Measurements from ENCODE around the gene CBLL2. TPM values are rescaled to one million over a fixed set of nuclear protein-coding genes. Genes with fewer than 3 reads are reported as not detected.

The CBLL2 gene, protein sequence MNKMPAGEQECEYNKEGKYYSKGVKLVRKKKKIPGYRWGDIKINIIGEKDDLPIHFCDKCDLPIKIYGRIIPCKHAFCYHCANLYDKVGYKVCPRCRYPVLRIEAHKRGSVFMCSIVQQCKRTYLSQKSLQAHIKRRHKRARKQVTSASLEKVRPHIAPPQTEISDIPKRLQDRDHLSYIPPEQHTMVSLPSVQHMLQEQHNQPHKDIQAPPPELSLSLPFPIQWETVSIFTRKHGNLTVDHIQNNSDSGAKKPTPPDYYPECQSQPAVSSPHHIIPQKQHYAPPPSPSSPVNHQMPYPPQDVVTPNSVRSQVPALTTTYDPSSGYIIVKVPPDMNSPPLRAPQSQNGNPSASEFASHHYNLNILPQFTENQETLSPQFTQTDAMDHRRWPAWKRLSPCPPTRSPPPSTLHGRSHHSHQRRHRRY
- polyA plus RNA-seq (2013): not detected

DNA sequence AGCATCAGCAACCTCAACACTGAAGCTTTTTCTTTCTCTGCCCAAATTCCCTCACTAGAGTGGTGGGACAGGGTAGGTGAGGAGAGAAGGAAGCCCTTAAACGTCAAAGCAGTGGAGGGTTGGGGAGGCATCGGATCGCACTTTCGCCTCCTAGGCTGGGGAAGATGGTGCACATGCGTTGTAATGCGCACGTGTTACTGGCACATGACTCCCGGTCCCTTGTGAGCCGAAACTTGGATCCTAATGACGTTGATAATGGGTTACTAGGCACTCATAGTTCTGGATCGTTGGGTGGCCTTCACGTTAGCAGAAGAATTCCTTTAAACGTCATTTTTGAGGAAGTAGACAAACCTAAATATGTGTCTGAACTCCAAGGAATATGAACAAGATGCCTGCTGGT, at the start of gene CBLL2:
Gene CBLL2 (plus strand): TSS at position 301 of the 400 bp plus-strand sequence. CDS start 79 bp downstream, at position 380.
- H3K27me3 ChIP-seq (replicated peaks in 2 of 5; ENCODE audit: control insufficient read depth in 4 of 5, insufficient read depth in 5 of 5, low read length in 4 of 5): peaks cover 0 to 2% (median 0%) of the 10 kb centered on the region in 5 experiments
- H3K4me1 ChIP-seq (ENCODE audit: control extremely low read depth in 1 of 4, control insufficient read depth in 4 of 4, insufficient read depth in 4 of 4, low read length in 3 of 4): no peaks in the 10 kb centered on the region
- 86% methylated on average over 13 of the region's 13 CpGs for WGBS (ENCODE audit: insufficient coverage)
- H3K36me3 ChIP-seq (ENCODE audit: control insufficient read depth in 4 of 4, insufficient read depth in 4 of 4, low read length in 3 of 4): no peaks in the 10 kb centered on the region
- H3K9me3 ChIP-seq (ENCODE audit: control extremely low read depth in 1 of 5, control insufficient read depth in 4 of 5, insufficient read depth in 2 of 5, low read depth in 1 of 5, low read length in 4 of 5): no peaks in the 10 kb centered on the region
- no peak within 1 kb of the TSS for H3K27ac ChIP-seq (ENCODE audit: insufficient read depth in 1 of 2, low read depth in 1 of 2, low read length in 2 of 2, poor library complexity in 1 of 2, severe bottlenecking in 2 of 2)
- ChIA-PET POLR2A (no interaction called here), CTCF (no interaction called here)
- H3K4me3 ChIP-seq (ENCODE audit: control insufficient read depth in 1 of 7, extremely low read depth in 1 of 7, insufficient read depth in 4 of 7, low read depth in 2 of 7, low read length in 6 of 7): no peak within 1 kb of the TSS
- no peak for DNase-seq

DNA sequence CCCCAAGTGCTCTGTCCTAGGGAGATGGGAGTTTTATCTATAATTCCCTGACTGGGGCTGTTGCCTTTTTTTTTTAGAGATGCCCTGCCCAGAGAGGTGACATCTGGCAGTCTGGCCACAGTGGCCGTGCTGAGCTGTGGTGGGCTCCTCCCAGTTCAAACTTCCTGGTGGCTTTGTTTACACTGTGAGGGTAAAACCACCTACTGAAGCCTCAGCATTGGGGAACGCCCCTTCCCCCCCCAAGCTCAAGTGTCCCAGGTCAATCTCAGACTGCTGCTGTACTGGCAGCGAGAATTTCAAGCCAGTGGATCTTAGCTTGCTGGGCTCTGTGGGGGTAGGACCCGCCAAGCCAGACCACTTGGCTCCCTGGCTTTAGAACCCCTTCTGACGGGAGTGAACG, 38.3 kb upstream of the CBLL2 start:
- ChIA-PET POLR2A (no interaction called here), CTCF (no interaction called here)
- WGBS (ENCODE audit: insufficient coverage): 58% methylated on average over 4 of the region's 6 CpGs
- H3K4me3 ChIP-seq (ENCODE audit: control insufficient read depth in 1 of 7, extremely low read depth in 1 of 7, insufficient read depth in 4 of 7, low read depth in 2 of 7, low read length in 6 of 7): no peak overlapping the region
- H3K27me3 ChIP-seq (replicated peaks in 2 of 5; ENCODE audit: control insufficient read depth in 4 of 5, insufficient read depth in 5 of 5, low read length in 4 of 5): no peaks in the 10 kb centered on the region
- no peaks in the 10 kb centered on the region for H3K9me3 ChIP-seq (ENCODE audit: control extremely low read depth in 1 of 5, control insufficient read depth in 4 of 5, insufficient read depth in 2 of 5, low read depth in 1 of 5, low read length in 4 of 5)
- DNase-seq: no peak
- H3K27ac ChIP-seq (ENCODE audit: insufficient read depth in 1 of 2, low read depth in 1 of 2, low read length in 2 of 2, poor library complexity in 1 of 2, severe bottlenecking in 2 of 2): no peak overlapping the region
- no peaks in the 10 kb centered on the region for H3K4me1 ChIP-seq (ENCODE audit: control extremely low read depth in 1 of 4, control insufficient read depth in 4 of 4, insufficient read depth in 4 of 4, low read length in 3 of 4)
- no peaks in the 10 kb centered on the region for H3K36me3 ChIP-seq (ENCODE audit: control insufficient read depth in 4 of 4, insufficient read depth in 4 of 4, low read length in 3 of 4)

DNA sequence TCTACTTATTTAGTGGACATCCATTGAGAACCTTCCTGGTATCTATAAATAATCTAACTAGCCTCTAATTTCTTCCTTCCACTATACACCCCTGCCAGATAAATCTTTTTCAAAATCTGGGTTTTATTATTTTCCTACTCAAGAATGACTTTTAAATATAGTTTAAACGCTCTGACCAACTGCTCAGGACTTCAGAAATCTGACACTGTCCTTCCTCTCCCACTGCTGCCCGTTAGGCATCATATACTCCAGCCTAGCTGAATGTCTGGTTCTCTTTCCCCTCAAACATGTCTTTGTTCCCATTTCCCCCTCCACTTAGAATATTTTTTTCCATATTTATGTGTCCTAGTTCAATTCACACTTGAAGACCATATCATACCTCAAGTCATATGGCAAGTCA, 35.2 kb upstream of the CBLL2 start:
- Histone ChIP-seq H3K4me3 (ENCODE audit: control insufficient read depth in 1 of 7, extremely low read depth in 1 of 7, insufficient read depth in 4 of 7, low read depth in 2 of 7, low read length in 6 of 7) (no peak overlapping the region), H3K27me3 (replicated peaks in 2 of 5; ENCODE audit: control insufficient read depth in 4 of 5, insufficient read depth in 5 of 5, low read length in 4 of 5) (no peaks in the 10 kb centered on the region), H3K27ac (ENCODE audit: insufficient read depth in 1 of 2, low read depth in 1 of 2, low read length in 2 of 2, poor library complexity in 1 of 2, severe bottlenecking in 2 of 2) (no peak overlapping the region), H3K9me3 (ENCODE audit: control extremely low read depth in 1 of 5, control insufficient read depth in 4 of 5, insufficient read depth in 2 of 5, low read depth in 1 of 5, low read length in 4 of 5) (no peaks in the 10 kb centered on the region), H3K36me3 (ENCODE audit: control insufficient read depth in 4 of 4, insufficient read depth in 4 of 4, low read length in 3 of 4) (no peaks in the 10 kb centered on the region), H3K4me1 (ENCODE audit: control extremely low read depth in 1 of 4, control insufficient read depth in 4 of 4, insufficient read depth in 4 of 4, low read length in 3 of 4) (no peaks in the 10 kb centered on the region)
- ChIA-PET CTCF (no interaction called here), POLR2A (no interaction called here)
- WGBS (ENCODE audit: insufficient coverage): 84% methylated on average over 2 of the region's 2 CpGs
- DNase-seq: no peak

DNA sequence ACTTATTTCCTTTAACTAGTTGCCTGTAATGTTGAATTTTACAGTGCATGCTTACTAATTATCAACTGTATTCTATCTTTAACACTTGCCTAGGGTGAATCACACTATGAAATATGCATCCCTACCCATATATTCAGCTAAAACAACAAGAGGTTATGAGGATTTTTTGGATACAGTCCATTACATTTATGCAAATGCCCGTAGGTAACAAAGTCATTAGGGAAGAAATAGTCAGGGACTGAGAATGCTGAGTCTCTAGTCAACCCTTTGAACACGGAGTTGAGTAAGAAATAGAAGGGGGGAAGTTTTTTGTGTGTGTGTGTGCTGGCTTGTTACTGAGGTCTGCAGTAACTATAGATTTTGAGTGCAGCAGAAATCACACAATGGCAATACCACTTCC, 26.1 kb upstream of the CBLL2 start:
- Histone ChIP-seq H3K27ac (ENCODE audit: insufficient read depth in 1 of 2, low read depth in 1 of 2, low read length in 2 of 2, poor library complexity in 1 of 2, severe bottlenecking in 2 of 2) (no peak overlapping the region), H3K36me3 (ENCODE audit: control insufficient read depth in 4 of 4, insufficient read depth in 4 of 4, low read length in 3 of 4) (no peaks in the 10 kb centered on the region), H3K4me3 (ENCODE audit: control insufficient read depth in 1 of 7, extremely low read depth in 1 of 7, insufficient read depth in 4 of 7, low read depth in 2 of 7, low read length in 6 of 7) (no peak overlapping the region), H3K4me1 (ENCODE audit: control extremely low read depth in 1 of 4, control insufficient read depth in 4 of 4, insufficient read depth in 4 of 4, low read length in 3 of 4) (no peaks in the 10 kb centered on the region), H3K9me3 (ENCODE audit: control extremely low read depth in 1 of 5, control insufficient read depth in 4 of 5, insufficient read depth in 2 of 5, low read depth in 1 of 5, low read length in 4 of 5) (no peaks in the 10 kb centered on the region), H3K27me3 (replicated peaks in 2 of 5; ENCODE audit: control insufficient read depth in 4 of 5, insufficient read depth in 5 of 5, low read length in 4 of 5) (no peaks in the 10 kb centered on the region)
- no peak for DNase-seq
- CTCF ChIA-PET: no interaction called here
- 60% methylated on average over 1 of the region's 2 CpGs for WGBS (ENCODE audit: insufficient coverage)
- POLR2A ChIA-PET: no interaction called here

DNA sequence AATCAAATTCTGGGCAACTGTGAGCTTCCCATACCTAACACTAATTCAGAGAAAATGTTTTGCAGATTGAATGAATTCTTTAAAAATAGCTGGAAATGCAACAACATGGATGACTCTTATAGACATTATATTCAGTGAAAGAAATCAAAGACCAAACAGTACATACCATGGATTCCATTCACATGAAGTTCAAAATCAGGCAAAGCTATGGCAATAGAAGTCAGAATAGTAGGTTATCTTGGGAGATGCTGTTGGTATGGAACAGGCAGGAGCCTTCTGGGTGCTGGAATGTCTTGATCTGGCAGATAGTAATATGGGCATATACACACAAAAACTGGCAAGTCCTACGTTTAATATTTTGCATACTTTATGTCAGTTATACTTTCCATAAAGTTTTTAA, 25.5 kb upstream of the CBLL2 start:
- H3K36me3 ChIP-seq (ENCODE audit: control insufficient read depth in 4 of 4, insufficient read depth in 4 of 4, low read length in 3 of 4): no peaks in the 10 kb centered on the region
- no peaks in the 10 kb centered on the region for H3K9me3 ChIP-seq (ENCODE audit: control extremely low read depth in 1 of 5, control insufficient read depth in 4 of 5, insufficient read depth in 2 of 5, low read depth in 1 of 5, low read length in 4 of 5)
- no peak overlapping the region for H3K4me3 ChIP-seq (ENCODE audit: control insufficient read depth in 1 of 7, extremely low read depth in 1 of 7, insufficient read depth in 4 of 7, low read depth in 2 of 7, low read length in 6 of 7)
- ChIA-PET CTCF (no interaction called here), POLR2A (no interaction called here)
- no peaks in the 10 kb centered on the region for H3K27me3 ChIP-seq (replicated peaks in 2 of 5; ENCODE audit: control insufficient read depth in 4 of 5, insufficient read depth in 5 of 5, low read length in 4 of 5)
- no peak overlapping the region for H3K27ac ChIP-seq (ENCODE audit: insufficient read depth in 1 of 2, low read depth in 1 of 2, low read length in 2 of 2, poor library complexity in 1 of 2, severe bottlenecking in 2 of 2)
- H3K4me1 ChIP-seq (ENCODE audit: control extremely low read depth in 1 of 4, control insufficient read depth in 4 of 4, insufficient read depth in 4 of 4, low read length in 3 of 4): no peaks in the 10 kb centered on the region
- WGBS (ENCODE audit: insufficient coverage): no CpG with 5 or more reads among the region's 1 CpG
- DNase-seq: no peak

DNA sequence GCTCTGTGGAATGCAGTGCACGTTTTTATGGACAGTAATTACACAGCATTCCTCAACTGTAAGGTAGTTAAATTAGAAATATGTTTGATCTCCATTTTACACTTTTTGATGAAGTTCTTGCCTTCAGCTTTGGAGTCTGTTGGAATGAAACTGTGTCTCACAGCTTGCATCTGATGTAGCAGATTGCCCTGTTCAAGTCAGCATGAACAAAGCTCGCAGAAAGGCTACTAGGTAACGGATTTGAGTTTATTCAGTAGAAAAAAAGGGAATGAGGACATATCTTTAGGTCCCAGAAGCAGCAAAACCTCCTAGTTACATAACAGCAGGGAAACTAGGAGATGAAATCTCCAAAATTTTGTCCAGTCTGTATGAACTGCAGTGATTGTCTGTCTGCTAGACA, 24.3 kb upstream of the CBLL2 start:
- WGBS (ENCODE audit: insufficient coverage): no CpG with 5 or more reads among the region's 3 CpGs
- H3K36me3 ChIP-seq (ENCODE audit: control insufficient read depth in 4 of 4, insufficient read depth in 4 of 4, low read length in 3 of 4): no peaks in the 10 kb centered on the region

DNA sequence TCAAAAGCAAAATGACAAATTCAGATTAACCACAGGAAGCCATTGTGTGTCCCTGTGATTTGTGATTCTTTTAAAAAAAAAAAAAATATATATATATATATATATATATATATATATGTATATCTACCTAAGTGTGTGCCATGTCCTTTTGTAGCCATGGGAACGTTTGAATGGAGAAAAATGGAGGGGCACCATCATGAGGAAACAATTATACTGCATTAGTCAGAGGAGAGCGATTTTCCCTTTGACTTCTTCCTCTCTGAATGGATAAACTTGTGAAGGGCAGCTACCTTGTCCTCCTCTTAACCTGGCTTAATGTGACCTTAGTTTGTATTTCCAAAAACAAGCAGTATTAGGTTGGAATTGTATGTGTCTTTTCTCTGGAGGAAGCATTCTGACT, 23.3 kb upstream of the CBLL2 start:
- no peak overlapping the region for H3K27ac ChIP-seq (ENCODE audit: insufficient read depth in 1 of 2, low read depth in 1 of 2, low read length in 2 of 2, poor library complexity in 1 of 2, severe bottlenecking in 2 of 2)
- CTCF ChIA-PET: no interaction called here
- no peaks in the 10 kb centered on the region for H3K9me3 ChIP-seq (ENCODE audit: control extremely low read depth in 1 of 5, control insufficient read depth in 4 of 5, insufficient read depth in 2 of 5, low read depth in 1 of 5, low read length in 4 of 5)
- DNase-seq: no peak
- H3K36me3 ChIP-seq (ENCODE audit: control insufficient read depth in 4 of 4, insufficient read depth in 4 of 4, low read length in 3 of 4): no peaks in the 10 kb centered on the region
- no peaks in the 10 kb centered on the region for H3K4me1 ChIP-seq (ENCODE audit: control extremely low read depth in 1 of 4, control insufficient read depth in 4 of 4, insufficient read depth in 4 of 4, low read length in 3 of 4)
- POLR2A ChIA-PET: no interaction called here
- no peak overlapping the region for H3K4me3 ChIP-seq (ENCODE audit: control insufficient read depth in 1 of 7, extremely low read depth in 1 of 7, insufficient read depth in 4 of 7, low read depth in 2 of 7, low read length in 6 of 7)
- 57% methylated on average over 1 of the region's 2 CpGs for WGBS (ENCODE audit: insufficient coverage)
- no peaks in the 10 kb centered on the region for H3K27me3 ChIP-seq (replicated peaks in 2 of 5; ENCODE audit: control insufficient read depth in 4 of 5, insufficient read depth in 5 of 5, low read length in 4 of 5)

More for the DNA sequence above, 24.3 kb upstream of the CBLL2 start:
- Histone ChIP-seq H3K4me1 (ENCODE audit: control extremely low read depth in 1 of 4, control insufficient read depth in 4 of 4, insufficient read depth in 4 of 4, low read length in 3 of 4) (no peaks in the 10 kb centered on the region), H3K9me3 (ENCODE audit: control extremely low read depth in 1 of 5, control insufficient read depth in 4 of 5, insufficient read depth in 2 of 5, low read depth in 1 of 5, low read length in 4 of 5) (no peaks in the 10 kb centered on the region), H3K27ac (ENCODE audit: insufficient read depth in 1 of 2, low read depth in 1 of 2, low read length in 2 of 2, poor library complexity in 1 of 2, severe bottlenecking in 2 of 2) (no peak overlapping the region), H3K27me3 (replicated peaks in 2 of 5; ENCODE audit: control insufficient read depth in 4 of 5, insufficient read depth in 5 of 5, low read length in 4 of 5) (no peaks in the 10 kb centered on the region), H3K4me3 (ENCODE audit: control insufficient read depth in 1 of 7, extremely low read depth in 1 of 7, insufficient read depth in 4 of 7, low read depth in 2 of 7, low read length in 6 of 7) (no peak overlapping the region)
- POLR2A ChIA-PET: no interaction called here
- no peak for DNase-seq
- CTCF ChIA-PET: no interaction called here
